ENCODE data around the gene DUOXA2.

Gene DUOXA2

DNA sequence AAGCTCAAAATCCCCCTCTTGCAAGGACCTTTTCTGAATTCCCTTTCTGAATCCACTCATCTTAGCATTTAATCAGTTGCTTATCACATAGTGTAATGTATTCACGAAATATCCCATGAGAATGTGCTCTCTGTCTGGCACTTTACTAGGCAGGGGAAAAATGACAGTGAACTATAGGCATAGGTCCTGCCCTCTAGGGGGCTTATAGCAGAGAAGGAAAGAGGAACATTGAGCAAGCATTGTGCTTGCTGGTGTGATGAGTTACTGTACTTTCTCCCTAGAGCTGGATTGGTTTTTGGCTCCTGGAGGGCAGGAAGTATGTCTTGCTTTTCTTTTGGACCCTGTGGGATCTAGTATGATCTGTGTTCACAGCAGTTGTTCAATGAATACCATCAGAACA, 26.6 kb upstream of the DUOXA2 start:
- Histone ChIP-seq H3K27ac (ENCODE audit: low read length) (no peak overlapping the region), H3K9ac (ENCODE audit: low read length) (no peak overlapping the region), H3K9me3 (ENCODE audit: insufficient read depth, low read length) (no peaks in the 10 kb centered on the region), H3K79me2 (ENCODE audit: low read length) (no peaks in the 10 kb centered on the region), H3K27me3 (ENCODE audit: low read depth, low read length) (peaks cover 41% of the 10 kb centered on the region), H3K4me2 (ENCODE audit: low read length) (no peak overlapping the region), H3K4me3 (ENCODE audit: low read length) (no peak overlapping the region), H3K4me1 (ENCODE audit: low read length) (no peaks in the 10 kb centered on the region), H3K36me3 (replicated peaks; ENCODE audit: low read depth, low read length) (no peaks in the 10 kb centered on the region), H2AFZ (ENCODE audit: low read depth, low read length) (no peak overlapping the region), H4K20me1 (ENCODE audit: insufficient read depth, low read length) (no peaks in the 10 kb centered on the region)
- TF ChIP-seq, protein P1, sequence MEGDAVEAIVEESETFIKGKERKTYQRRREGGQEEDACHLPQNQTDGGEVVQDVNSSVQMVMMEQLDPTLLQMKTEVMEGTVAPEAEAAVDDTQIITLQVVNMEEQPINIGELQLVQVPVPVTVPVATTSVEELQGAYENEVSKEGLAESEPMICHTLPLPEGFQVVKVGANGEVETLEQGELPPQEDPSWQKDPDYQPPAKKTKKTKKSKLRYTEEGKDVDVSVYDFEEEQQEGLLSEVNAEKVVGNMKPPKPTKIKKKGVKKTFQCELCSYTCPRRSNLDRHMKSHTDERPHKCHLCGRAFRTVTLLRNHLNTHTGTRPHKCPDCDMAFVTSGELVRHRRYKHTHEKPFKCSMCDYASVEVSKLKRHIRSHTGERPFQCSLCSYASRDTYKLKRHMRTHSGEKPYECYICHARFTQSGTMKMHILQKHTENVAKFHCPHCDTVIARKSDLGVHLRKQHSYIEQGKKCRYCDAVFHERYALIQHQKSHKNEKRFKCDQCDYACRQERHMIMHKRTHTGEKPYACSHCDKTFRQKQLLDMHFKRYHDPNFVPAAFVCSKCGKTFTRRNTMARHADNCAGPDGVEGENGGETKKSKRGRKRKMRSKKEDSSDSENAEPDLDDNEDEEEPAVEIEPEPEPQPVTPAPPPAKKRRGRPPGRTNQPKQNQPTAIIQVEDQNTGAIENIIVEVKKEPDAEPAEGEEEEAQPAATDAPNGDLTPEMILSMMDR (IDR thresholded peaks at IDR 0.05; ENCODE audit: low read depth, low read length) = 0 out of 2 replicates have a peak, but pooled peaks have one; percentile 12
- TF ChIP-seq EZH2phosphoT487 (IDR thresholded peaks at IDR 0.05; ENCODE audit: low read depth) = no peak

- no peak overlapping the region for H3K4me2 ChIP-seq (ENCODE audit: low read length)
- H3K27me3 ChIP-seq (ENCODE audit: low read depth, low read length) = peaks cover 38% of the 10 kb centered on the region
- no peak overlapping the region for H3K4me3 ChIP-seq (ENCODE audit: low read length)
- no peaks in the 10 kb centered on the region for H3K36me3 ChIP-seq (replicated peaks; ENCODE audit: low read depth, low read length)
- H3K79me2 ChIP-seq (ENCODE audit: low read length) = no peaks in the 10 kb centered on the region
- H3K4me1 ChIP-seq (ENCODE audit: low read length) = no peaks in the 10 kb centered on the region
- H2AFZ ChIP-seq (ENCODE audit: low read depth, low read length) = no peak overlapping the region
- no peaks in the 10 kb centered on the region for H3K9me3 ChIP-seq (ENCODE audit: insufficient read depth, low read length)
- H3K27ac ChIP-seq (ENCODE audit: low read length) = no peak overlapping the region
- no peak overlapping the region for H3K9ac ChIP-seq (ENCODE audit: low read length)
- H4K20me1 ChIP-seq (ENCODE audit: insufficient read depth, low read length) = no peaks in the 10 kb centered on the region
- no peak for TF ChIP-seq EZH2phosphoT487 (IDR thresholded peaks at IDR 0.05; ENCODE audit: low read depth)
- TF ChIP-seq, protein P1 (IDR thresholded peaks at IDR 0.05; ENCODE audit: low read depth, low read length) = no peak
Measured at GRCh38 chr15:45088801-45089711, 25.1 kb upstream of the DUOXA2 start.

GRCh38 chr15:45089712-45090373, 24.3 kb upstream of the DUOXA2 start:
- Histone ChIP-seq H3K4me2 (ENCODE audit: low read length) (no peak overlapping the region), H3K4me3 (ENCODE audit: low read length) (no peak overlapping the region), H3K4me1 (ENCODE audit: low read length) (no peaks in the 10 kb centered on the region), H4K20me1 (ENCODE audit: insufficient read depth, low read length) (no peaks in the 10 kb centered on the region), H3K27ac (ENCODE audit: low read length) (no peak overlapping the region), H3K79me2 (ENCODE audit: low read length) (no peaks in the 10 kb centered on the region), H3K9ac (ENCODE audit: low read length) (no peak overlapping the region), H3K36me3 (replicated peaks; ENCODE audit: low read depth, low read length) (no peaks in the 10 kb centered on the region), H3K27me3 (ENCODE audit: low read depth, low read length) (peaks cover 33% of the 10 kb centered on the region), H3K9me3 (ENCODE audit: insufficient read depth, low read length) (no peaks in the 10 kb centered on the region), H2AFZ (ENCODE audit: low read depth, low read length) (no peak overlapping the region)
- TF ChIP-seq EZH2phosphoT487 (IDR thresholded peaks at IDR 0.05; ENCODE audit: low read depth) = no peak
- TF ChIP-seq, protein P1 (IDR thresholded peaks at IDR 0.05; ENCODE audit: low read depth, low read length) = no peak

GRCh38 chr15:45091161-45091560, 23.0 kb upstream of the DUOXA2 start:
- Histone ChIP-seq H3K4me3 (ENCODE audit: low read length) (no peak overlapping the region), H3K36me3 (replicated peaks; ENCODE audit: low read depth, low read length) (no peaks in the 10 kb centered on the region), H3K4me1 (ENCODE audit: low read length) (no peaks in the 10 kb centered on the region), H3K4me2 (ENCODE audit: low read length) (no peak overlapping the region), H4K20me1 (ENCODE audit: insufficient read depth, low read length) (no peaks in the 10 kb centered on the region), H2AFZ (ENCODE audit: low read depth, low read length) (no peak overlapping the region), H3K9me3 (ENCODE audit: insufficient read depth, low read length) (no peaks in the 10 kb centered on the region), H3K27me3 (ENCODE audit: low read depth, low read length) (peaks cover 28% of the 10 kb centered on the region), H3K79me2 (ENCODE audit: low read length) (no peaks in the 10 kb centered on the region), H3K27ac (ENCODE audit: low read length) (no peak overlapping the region), H3K9ac (ENCODE audit: low read length) (no peak overlapping the region)
- no peak for TF ChIP-seq EZH2phosphoT487 (IDR thresholded peaks at IDR 0.05; ENCODE audit: low read depth)
- TF ChIP-seq, protein P1 (IDR thresholded peaks at IDR 0.05; ENCODE audit: low read depth, low read length) = no peak

All from OCI-LY3 (cell line).